ENCODE data around the gene LRP1.

LRP1 gene

GRCh38 chr12:57231276-57232021 is 103.2 kb downstream of the LRP1 start:
- no peaks in the 10 kb centered on the region for H3K9me3 ChIP-seq (ENCODE audit: control insufficient read depth, low read length)
- H3K27ac ChIP-seq, result no peak overlapping the region
- no peak overlapping the region for H3K4me2 ChIP-seq (ENCODE audit: low read length)
- no peak overlapping the region for H2AFZ ChIP-seq
- peaks cover 15% of the 10 kb centered on the region for H3K4me1 ChIP-seq
- no peak overlapping the region for H3K9ac ChIP-seq
- H3K36me3 ChIP-seq (ENCODE audit: control insufficient read depth, insufficient read depth, low read length), result no peaks in the 10 kb centered on the region
- H3K79me2 ChIP-seq, result no peaks in the 10 kb centered on the region
- TF ChIP-seq CTCF (IDR thresholded peaks at IDR 0.05), result no peak
- H3K4me3 ChIP-seq (ENCODE audit: low read depth, low read length), result no peak overlapping the region
- H3K27me3 ChIP-seq (ENCODE audit: control insufficient read depth, insufficient read depth, low read length), result peaks cover 3% of the 10 kb centered on the region

DNA sequence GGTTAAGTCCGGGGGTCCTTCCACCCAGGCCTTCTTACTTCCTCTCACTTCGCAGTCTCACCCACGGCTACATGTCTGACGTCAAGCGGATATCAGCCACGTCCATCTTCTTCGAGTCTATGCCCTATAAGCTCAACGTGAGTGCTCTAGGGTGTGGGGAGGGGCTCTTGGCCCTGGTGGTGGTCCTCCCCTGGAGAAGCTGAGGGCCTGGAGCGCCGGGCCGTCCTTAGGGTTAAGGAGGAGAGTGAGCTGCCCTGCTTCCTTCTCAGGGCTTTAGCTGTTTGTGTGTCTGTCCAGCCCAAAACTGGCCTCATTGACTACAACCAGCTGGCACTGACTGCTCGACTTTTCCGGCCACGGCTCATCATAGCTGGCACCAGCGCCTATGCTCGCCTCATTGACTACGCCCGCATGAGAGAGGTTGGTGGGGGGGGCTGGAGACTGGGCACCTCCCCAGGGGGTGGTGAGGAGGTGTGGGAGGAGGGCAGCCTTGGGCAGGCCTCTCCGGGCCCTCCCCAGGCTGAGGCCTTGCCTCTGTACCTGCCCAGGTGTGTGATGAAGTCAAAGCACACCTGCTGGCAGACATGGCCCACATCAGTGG is 104.0 kb downstream of the LRP1 start:
- Histone ChIP-seq H3K4me3 (ENCODE audit: low read depth, low read length) (no peak overlapping the region), H3K27me3 (ENCODE audit: control insufficient read depth, insufficient read depth, low read length) (peaks cover 3% of the 10 kb centered on the region), H3K36me3 (ENCODE audit: control insufficient read depth, insufficient read depth, low read length) (no peaks in the 10 kb centered on the region), H3K79me2 (no peaks in the 10 kb centered on the region), H3K9me3 (ENCODE audit: control insufficient read depth, low read length) (no peaks in the 10 kb centered on the region), H3K27ac (no peak overlapping the region), H3K4me2 (ENCODE audit: low read length) (peak overlapping the region; percentile 40), H2AFZ (no peak overlapping the region), H3K9ac (no peak overlapping the region), H3K4me1 (peaks cover 15% of the 10 kb centered on the region)
- no peak for TF ChIP-seq CTCF (IDR thresholded peaks at IDR 0.05)

GRCh38 chr12:57233357-57234232 is 105.3 kb downstream of the LRP1 start:
- no peak overlapping the region for H3K4me2 ChIP-seq (ENCODE audit: low read length)
- H3K79me2 ChIP-seq, result no peaks in the 10 kb centered on the region
- no peaks in the 10 kb centered on the region for H3K36me3 ChIP-seq (ENCODE audit: control insufficient read depth, insufficient read depth, low read length)
- peaks cover 3% of the 10 kb centered on the region for H3K27me3 ChIP-seq (ENCODE audit: control insufficient read depth, insufficient read depth, low read length)
- no peak for TF ChIP-seq CTCF (IDR thresholded peaks at IDR 0.05)
- H3K9ac ChIP-seq, result no peak overlapping the region
- no peak overlapping the region for H2AFZ ChIP-seq
- no peak overlapping the region for H3K4me3 ChIP-seq (ENCODE audit: low read depth, low read length)
- no peak overlapping the region for H3K27ac ChIP-seq
- no peaks in the 10 kb centered on the region for H3K9me3 ChIP-seq (ENCODE audit: control insufficient read depth, low read length)
- H3K4me1 ChIP-seq, result peaks cover 15% of the 10 kb centered on the region

DNA sequence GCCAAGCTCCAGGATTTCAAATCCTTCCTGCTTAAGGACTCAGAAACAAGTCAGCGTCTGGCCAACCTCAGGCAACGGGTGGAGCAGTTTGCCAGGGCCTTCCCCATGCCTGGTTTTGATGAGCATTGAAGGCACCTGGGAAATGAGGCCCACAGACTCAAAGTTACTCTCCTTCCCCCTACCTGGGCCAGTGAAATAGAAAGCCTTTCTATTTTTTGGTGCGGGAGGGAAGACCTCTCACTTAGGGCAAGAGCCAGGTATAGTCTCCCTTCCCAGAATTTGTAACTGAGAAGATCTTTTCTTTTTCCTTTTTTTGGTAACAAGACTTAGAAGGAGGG is 105.9 kb downstream of the LRP1 start:
- no peak overlapping the region for H3K4me2 ChIP-seq (ENCODE audit: low read length)
- H3K9me3 ChIP-seq (ENCODE audit: control insufficient read depth, low read length), result no peaks in the 10 kb centered on the region
- H3K79me2 ChIP-seq, result no peaks in the 10 kb centered on the region
- no peak overlapping the region for H3K27ac ChIP-seq
- peaks cover 18% of the 10 kb centered on the region for H3K4me1 ChIP-seq
- no peak overlapping the region for H3K9ac ChIP-seq
- no peak for TF ChIP-seq CTCF (IDR thresholded peaks at IDR 0.05)
- H3K4me3 ChIP-seq (ENCODE audit: low read depth, low read length), result no peak overlapping the region
- H2AFZ ChIP-seq, result no peak overlapping the region
- peaks cover 3% of the 10 kb centered on the region for H3K27me3 ChIP-seq (ENCODE audit: control insufficient read depth, insufficient read depth, low read length)
- H3K36me3 ChIP-seq (ENCODE audit: control insufficient read depth, insufficient read depth, low read length), result no peaks in the 10 kb centered on the region

All from parathyroid adenoma (tissue), 2 donors.